Progenitor cell of endocrine pancreas (in vitro differentiated cells): ENCODE results near the gene AGBL1. TPM values are rescaled to one million over a fixed set of nuclear protein-coding genes. Genes with fewer than 3 reads are reported as not detected.
"Not testable (repeated sequence)": the region's sequence is repeated elsewhere in the genome, so short reads cannot be mapped to it uniquely, and the experiment has no call there.

Experiments
- DNase-seq: peaks from one replicate; pipeline ENCODE4 v3.0.0; 2021; ENCODE audit warnings: low spot score; ENCODE audit not compliant: unreplicated experiment
- H3K27ac Mint-ChIP-seq: 2 replicates; pipeline ENCODE4 v1.8.0; 2021; ENCODE audit warnings: mild to moderate bottlenecking, moderate library complexity, mixed read lengths
- H3K27me3 Mint-ChIP-seq: 2 replicates; pipeline ENCODE4 v1.8.0; 2021; ENCODE audit warnings: mixed read lengths
- H3K36me3 Mint-ChIP-seq: 2 replicates; pipeline ENCODE4 v1.8.0; 2022; ENCODE audit warnings: mixed read lengths; ENCODE audit not compliant: insufficient read depth
- H3K4me1 Mint-ChIP-seq: 2 replicates; pipeline ENCODE4 v1.8.0; 2021; ENCODE audit warnings: low read depth, mixed read lengths
- H3K4me3 Mint-ChIP-seq: 2 replicates; pipeline ENCODE4 v1.8.0; 2021; ENCODE audit warnings: low read depth, mild to moderate bottlenecking, moderate library complexity, mixed read lengths
- H3K9me3 Mint-ChIP-seq: 2 replicates; pipeline ENCODE4 v1.8.0; 2021; ENCODE audit warnings: low read depth, mixed read lengths
- total RNA-seq: library from RNA; stranded (reverse); gene quantifications from 2 replicates; pipeline ENCODE4 v1.2.1, GENCODE V29; 2021
- TF ChIP-seq, protein P1 (sequence below): fragments of 200-600 bp; sonication (generic); IDR thresholded peaks from one replicate; pipeline ENCODE4 v1.5.0; 2021; ENCODE audit warnings: antibody characterized with exemption, mild to moderate bottlenecking; ENCODE audit not compliant: unreplicated experiment

The AGBL1 gene
- total RNA-seq, 1 donor from 2014 or later: not detected

DNA sequence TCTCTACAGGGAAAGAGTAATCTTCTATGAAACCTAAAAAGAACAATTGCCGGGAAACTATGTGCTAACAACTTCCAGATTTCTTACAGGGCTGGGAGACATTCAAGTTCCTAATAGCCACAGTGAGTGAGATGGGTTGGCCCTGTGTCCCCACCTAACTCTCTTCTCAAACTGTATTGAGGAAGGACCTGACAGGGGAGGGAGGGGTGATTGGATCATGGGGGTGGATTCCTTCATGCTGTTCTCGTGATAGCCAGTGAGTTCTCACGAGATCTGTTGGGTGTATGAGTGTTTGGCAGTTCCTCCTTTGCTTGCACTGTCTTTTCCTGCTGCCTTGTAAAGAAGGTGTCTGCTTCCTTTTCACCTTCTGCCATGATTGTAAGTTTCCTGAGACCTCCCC lies 958.7 kb downstream of the AGBL1 start:
- Mint-ChIP-seq H3K36me3 (no peaks in the 10 kb centered on the region), H3K4me1 (peaks cover 5% of the 10 kb centered on the region), H3K27me3 (no peaks in the 10 kb centered on the region), H3K9me3 (no peaks in the 10 kb centered on the region), H3K27ac (no peak overlapping the region), H3K4me3 (no peak overlapping the region)
- no peak for DNase-seq
- TF ChIP-seq, protein P1, sequence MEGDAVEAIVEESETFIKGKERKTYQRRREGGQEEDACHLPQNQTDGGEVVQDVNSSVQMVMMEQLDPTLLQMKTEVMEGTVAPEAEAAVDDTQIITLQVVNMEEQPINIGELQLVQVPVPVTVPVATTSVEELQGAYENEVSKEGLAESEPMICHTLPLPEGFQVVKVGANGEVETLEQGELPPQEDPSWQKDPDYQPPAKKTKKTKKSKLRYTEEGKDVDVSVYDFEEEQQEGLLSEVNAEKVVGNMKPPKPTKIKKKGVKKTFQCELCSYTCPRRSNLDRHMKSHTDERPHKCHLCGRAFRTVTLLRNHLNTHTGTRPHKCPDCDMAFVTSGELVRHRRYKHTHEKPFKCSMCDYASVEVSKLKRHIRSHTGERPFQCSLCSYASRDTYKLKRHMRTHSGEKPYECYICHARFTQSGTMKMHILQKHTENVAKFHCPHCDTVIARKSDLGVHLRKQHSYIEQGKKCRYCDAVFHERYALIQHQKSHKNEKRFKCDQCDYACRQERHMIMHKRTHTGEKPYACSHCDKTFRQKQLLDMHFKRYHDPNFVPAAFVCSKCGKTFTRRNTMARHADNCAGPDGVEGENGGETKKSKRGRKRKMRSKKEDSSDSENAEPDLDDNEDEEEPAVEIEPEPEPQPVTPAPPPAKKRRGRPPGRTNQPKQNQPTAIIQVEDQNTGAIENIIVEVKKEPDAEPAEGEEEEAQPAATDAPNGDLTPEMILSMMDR: no peak

DNA sequence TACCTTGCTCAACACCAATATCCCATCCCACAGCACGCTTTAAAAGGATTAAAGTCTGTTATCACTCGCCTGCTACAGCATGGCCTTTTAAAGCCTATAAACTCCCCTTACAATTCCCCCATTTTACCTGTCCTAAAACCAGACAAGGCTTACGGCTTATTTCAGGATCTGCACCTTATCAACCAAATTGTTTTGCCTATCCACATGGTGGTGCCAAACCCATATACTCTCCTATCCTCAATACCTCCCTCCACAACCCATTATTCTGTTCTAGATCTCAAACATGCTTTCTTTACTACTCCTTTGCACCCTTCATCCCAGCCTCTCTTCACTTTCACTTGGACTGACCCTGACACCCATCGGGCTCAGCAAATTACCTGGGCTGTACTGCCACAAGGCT lies 962.9 kb downstream of the AGBL1 start:
- not testable (repeated sequence) for H3K36me3 Mint-ChIP-seq, DNase-seq, H3K27me3 Mint-ChIP-seq, H3K27ac Mint-ChIP-seq, H3K4me3 Mint-ChIP-seq, H3K9me3 Mint-ChIP-seq, H3K4me1 Mint-ChIP-seq

DNA sequence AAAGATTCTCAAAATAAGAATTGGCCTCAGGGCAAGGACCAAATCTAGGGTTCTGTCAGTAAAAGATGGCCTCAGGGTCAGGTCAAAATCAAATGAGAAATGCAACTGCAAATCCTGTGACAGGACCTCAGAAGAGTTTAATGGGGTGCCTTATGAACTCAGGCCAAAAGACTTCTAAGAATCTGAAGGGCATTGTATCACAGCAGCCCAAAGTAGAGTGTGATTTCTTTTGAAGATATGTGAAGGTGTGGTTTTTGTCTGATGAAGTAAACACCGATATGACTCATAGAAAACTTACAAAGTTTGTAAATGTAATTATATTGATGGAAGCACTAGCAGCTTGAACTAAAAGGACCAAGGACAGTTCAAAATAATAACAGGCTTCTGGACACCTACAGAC lies 966.1 kb downstream of the AGBL1 start:
- Mint-ChIP-seq H3K9me3 (no peaks in the 10 kb centered on the region), H3K36me3 (no peaks in the 10 kb centered on the region), H3K4me3 (no peak overlapping the region), H3K27me3 (peaks cover 4% of the 10 kb centered on the region), H3K4me1 (peaks cover 2% of the 10 kb centered on the region), H3K27ac (no peak overlapping the region)
- TF ChIP-seq, protein P1: no peak
- DNase-seq: no peak

DNA sequence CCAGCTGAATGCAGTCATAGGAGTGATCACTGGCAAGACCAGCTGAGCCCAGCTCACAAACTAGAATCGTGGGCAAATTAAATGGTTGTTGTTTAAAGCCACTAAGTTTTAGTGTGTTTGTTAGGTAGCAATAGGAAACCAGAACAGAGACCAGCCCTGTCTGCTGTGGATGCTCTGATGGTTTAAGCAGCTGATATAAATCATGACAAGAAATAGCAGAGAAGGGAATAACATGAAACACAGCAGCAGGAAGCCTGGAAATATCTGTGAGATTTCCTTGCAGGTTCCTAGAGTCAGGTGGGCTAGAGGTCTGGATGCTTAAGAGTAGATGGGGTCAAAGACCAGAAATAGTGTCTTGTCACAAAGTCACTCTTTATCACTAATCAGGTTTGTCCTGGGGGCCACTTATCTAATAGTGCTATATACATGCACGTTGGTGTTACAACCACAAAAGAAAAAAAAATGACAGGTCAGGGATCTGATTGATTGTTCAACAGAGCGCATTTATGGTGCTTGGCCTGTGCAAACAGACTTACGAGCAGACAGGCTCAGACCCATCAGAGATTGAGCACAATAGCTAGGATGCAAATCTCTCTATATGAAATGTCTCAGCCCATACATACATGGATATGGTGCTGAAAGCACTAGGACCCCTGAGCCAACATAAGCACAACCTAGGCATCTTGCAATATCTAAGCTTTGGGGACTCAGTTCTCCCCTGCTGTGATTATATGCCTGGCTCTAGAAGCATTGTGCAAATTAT lies 967.7 kb downstream of the AGBL1 start:
- Mint-ChIP-seq H3K9me3 (no peaks in the 10 kb centered on the region), H3K36me3 (no peaks in the 10 kb centered on the region), H3K27ac (no peak overlapping the region), H3K4me3 (no peak overlapping the region), H3K27me3 (peaks cover 4% of the 10 kb centered on the region), H3K4me1 (peaks cover 2% of the 10 kb centered on the region)
- TF ChIP-seq, protein P1: no peak
- no peak for DNase-seq
